ENCODE measurements around the gene RSPH9.

The RSPH9 gene

DNA sequence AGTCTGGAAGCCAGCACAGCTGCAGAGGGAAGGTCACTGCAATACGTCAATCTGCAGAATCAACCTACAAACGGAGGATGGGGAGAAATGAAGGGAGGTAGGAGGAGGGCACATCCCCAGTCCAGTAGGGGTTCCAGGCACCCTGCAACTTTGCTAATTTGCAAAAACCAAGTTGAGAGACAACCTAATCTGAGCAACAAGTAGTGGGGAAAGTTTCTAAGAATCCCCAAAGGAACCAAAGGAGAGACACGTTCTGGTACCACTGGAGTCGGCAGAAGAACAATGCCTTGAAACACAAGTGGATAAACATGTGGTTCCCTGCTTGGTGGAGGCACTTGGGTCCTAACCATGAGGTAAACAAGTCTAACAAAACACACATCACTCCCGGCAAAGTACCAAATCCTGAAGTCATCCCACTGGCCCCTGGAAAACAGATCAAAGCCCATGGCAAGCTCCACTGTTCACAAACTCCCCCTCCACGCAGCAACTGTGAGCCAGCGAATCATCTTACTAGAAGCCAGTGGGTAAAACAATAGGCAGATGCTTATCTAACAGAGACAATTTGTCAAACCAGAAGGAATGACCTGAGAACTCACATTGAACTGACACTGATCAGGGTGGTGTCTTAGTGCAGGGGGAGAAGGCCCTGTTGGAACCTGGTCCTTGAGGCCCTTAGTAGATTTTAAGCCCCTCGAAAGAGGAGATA lies 38.0 kb downstream of the RSPH9 start:
- H3K9ac ChIP-seq, result no peak overlapping the region
- no peak overlapping the region for H3K4me2 ChIP-seq
- H3K27ac ChIP-seq, result no peak overlapping the region
- peaks cover 63% of the 10 kb centered on the region for H3K36me3 ChIP-seq
- H3K4me3 ChIP-seq, result no peak overlapping the region
- peaks cover 88% of the 10 kb centered on the region for H4K20me1 ChIP-seq
- no peak for TF ChIP-seq Cebpa-rat (IDR thresholded peaks at IDR 0.05)
- H3K27me3 ChIP-seq, result no peaks in the 10 kb centered on the region
- H3K9me3 ChIP-seq, result no peaks in the 10 kb centered on the region
- H3K4me1 ChIP-seq, result peaks cover 37% of the 10 kb centered on the region

DNA sequence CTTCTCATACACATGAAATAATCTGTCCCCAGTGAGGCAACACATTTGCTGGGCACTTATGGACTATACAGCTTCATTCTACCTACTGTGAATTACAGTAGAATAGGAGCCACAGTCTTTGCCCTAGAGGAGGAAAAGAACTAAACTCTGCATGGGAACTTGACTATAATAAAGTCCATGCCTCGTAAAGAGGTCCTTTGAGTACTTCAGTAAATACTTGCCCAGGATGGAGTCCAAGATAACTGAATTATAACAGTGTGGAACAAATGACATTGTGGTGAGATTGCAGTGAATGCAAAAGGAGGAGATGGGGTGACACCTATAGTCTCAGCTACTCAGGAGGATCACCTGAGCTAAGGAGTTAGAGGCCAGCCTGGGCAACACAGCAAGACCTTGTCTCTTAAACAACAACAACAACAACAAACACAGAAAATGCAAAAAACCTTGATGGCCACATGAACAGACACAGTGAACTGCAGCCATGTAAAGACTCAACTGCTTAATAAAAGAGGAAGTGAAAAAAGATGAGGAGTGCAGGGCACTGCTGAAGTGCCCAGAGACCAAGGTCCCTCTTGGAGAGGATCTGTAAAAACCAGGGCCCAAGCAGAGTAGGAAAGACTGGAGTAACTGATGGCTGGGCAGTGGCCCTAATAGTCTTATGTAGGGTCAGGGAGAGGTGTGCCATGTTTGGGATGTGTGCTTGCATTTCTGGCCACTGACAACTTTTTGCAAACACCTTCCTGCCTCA lies 39.0 kb downstream of the RSPH9 start:
- Histone ChIP-seq H3K27me3 (no peaks in the 10 kb centered on the region), H3K9ac (no peak overlapping the region), H3K36me3 (peaks cover 53% of the 10 kb centered on the region), H3K4me3 (no peak overlapping the region), H3K27ac (no peak overlapping the region), H3K9me3 (no peaks in the 10 kb centered on the region), H3K4me2 (peak overlapping the region; percentile 43), H3K4me1 (peaks cover 42% of the 10 kb centered on the region), H4K20me1 (peaks cover 78% of the 10 kb centered on the region)
- no peak for TF ChIP-seq Cebpa-rat (IDR thresholded peaks at IDR 0.05)

DNA sequence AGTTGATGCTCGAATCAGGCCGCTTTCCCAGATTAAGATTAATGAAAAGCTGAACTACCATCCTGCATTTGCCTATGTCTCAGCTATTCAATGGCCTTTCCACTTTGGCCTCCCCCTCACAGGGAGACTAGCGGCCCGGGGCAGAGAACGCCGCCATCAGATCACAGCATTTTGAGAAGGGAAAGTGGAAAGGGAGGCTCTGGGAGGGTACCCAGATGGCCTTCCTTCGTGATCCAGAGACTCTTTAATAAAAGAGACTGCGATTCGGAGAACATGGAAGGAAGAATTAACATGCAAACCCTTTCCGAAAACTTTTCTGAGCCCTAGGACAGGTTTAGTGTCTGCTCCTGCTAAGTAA lies 42.2 kb downstream of the RSPH9 start:
- no peak for TF ChIP-seq Cebpa-rat (IDR thresholded peaks at IDR 0.05)
- H3K4me2 ChIP-seq, result peak overlapping the region; percentile 85
- H3K36me3 ChIP-seq, result peaks cover 22% of the 10 kb centered on the region
- H3K9me3 ChIP-seq, result no peaks in the 10 kb centered on the region
- H3K27me3 ChIP-seq, result no peaks in the 10 kb centered on the region
- H3K4me1 ChIP-seq, result peaks cover 42% of the 10 kb centered on the region
- H4K20me1 ChIP-seq, result peaks cover 47% of the 10 kb centered on the region
- H3K27ac ChIP-seq, result peak overlapping the region; percentile 83
- H3K4me3 ChIP-seq, result peak overlapping the region; percentile 86
- H3K9ac ChIP-seq, result peak overlapping the region; percentile 88

DNA sequence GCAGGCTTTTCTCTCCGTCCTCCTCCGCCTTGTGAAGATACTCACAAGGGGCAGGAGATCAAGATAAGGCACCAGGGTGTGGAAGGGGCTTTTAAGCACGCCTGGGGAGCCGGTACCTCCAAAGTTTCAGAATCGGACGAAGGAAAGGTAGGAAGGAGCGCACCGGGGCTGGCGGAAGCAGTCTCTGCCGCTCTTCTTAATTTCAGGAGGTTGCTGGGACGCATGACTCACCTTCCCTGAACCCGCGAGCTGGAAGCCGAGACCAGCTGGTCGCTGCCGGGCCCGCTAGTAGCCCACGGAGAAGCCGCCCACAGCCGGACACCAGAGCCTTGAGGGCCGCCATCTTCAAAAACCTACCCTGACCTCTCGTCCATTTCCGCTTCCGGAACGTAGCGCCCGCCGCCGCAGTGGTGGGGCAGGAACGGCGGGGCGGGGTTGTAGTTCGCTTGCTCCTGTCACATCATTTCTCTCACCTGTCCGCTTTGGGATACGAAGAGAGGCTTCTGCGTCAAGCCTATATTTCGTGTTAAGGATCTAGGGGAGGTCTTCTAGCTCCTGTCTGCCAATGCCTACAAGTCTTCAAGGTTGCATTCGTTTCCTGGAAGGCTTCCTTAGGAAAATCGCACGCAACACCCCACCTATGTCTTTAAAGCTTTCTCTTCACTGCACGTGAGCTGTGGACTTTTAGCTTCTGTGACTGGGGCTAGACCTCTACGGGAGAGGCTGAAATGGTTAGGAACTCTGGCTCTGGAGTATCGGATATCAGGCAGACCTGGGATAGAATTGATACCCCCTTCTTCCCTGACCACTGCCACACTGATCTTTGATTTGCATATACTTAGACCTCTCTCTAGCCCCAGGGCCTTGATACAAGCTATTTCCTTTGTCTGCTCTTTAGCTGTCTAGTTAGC lies 42.9 kb downstream of the RSPH9 start, which contains the start of gene MRPS18A:
Gene MRPS18A, minus strand, starts transcription at position 355 of the 911 bp plus-strand sequence. Its CDS starts 12 bp downstream, at position 343.
- H3K36me3 ChIP-seq, result peaks cover 16% of the 10 kb centered on the region
- peak within 1 kb of the TSS; percentile 86 for H3K4me3 ChIP-seq
- peaks cover 40% of the 10 kb centered on the region for H4K20me1 ChIP-seq
- peak within 1 kb of the TSS; percentile 83 for H3K27ac ChIP-seq
- peak within 1 kb of the TSS; percentile 88 for H3K9ac ChIP-seq
- no peaks in the 10 kb centered on the region for H3K9me3 ChIP-seq
- no peak for TF ChIP-seq Cebpa-rat (IDR thresholded peaks at IDR 0.05)
- H3K4me1 ChIP-seq, result peaks cover 42% of the 10 kb centered on the region
- H3K27me3 ChIP-seq, result no peaks in the 10 kb centered on the region
- peak within 1 kb of the TSS; percentile 85 for H3K4me2 ChIP-seq

DNA sequence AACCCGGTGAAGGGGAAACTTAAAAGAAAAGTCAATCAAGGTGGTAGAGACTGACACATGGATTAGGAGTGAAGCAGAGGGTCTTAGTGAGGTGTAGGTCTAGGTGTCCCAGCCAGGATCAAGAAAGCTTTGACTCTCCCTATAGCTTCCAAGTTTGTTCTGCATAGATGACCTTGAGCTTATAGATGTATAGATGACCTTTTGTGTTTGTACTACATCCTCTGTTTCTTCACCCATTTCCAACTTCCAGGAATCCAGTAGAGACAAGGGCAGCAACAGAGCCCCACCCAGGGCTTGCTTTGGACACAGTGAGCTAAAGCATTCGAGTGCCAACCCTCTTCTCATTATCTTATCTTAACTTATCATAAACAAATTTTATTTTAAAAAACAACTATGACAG lies 44.6 kb downstream of the RSPH9 start:
- Histone ChIP-seq H3K9ac (no peak overlapping the region), H3K27me3 (no peaks in the 10 kb centered on the region), H3K4me2 (no peak overlapping the region), H3K4me3 (no peak overlapping the region), H3K4me1 (peaks cover 33% of the 10 kb centered on the region), H3K9me3 (no peaks in the 10 kb centered on the region), H3K27ac (no peak overlapping the region), H3K36me3 (no peaks in the 10 kb centered on the region), H4K20me1 (peaks cover 23% of the 10 kb centered on the region)
- TF ChIP-seq Cebpa-rat (IDR thresholded peaks at IDR 0.05), result no peak

DNA sequence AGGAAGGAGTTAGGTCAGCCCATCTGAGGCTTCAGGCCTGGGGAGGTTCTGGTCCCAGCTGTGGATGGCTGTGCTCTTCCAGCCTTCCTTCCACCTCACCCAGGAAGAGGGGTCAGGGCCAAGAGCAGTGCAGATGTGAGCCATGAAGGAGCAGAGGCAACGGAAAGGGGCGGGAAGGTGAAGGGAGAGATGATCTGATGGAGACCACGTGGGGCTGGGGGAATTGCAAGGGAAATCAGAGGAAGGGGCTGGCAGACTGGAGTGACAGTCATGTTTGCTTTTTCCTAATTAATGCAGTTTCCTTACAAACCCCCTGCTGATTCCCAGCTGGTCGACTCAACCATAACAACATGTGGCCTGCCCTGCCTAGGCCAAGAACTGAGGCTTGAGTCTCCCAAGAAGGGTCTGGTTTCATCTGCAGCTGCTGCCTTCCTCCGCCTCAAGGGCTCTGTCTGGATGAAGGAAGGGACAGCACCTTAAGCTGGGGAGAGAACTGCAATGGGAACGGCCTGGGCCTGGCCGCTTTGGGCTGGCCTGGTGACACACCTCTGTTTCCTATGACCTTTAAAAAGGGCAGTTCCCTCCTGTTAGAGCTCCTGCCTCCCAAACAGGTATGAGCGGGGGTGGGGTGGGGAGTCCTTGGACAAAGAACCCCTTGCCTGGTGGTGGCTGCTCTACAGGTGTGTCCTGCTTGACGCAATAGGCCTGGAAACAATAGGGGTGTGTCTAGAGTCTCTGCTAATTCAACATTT lies 50.6 kb downstream of the RSPH9 start:
- no peaks in the 10 kb centered on the region for H3K4me1 ChIP-seq
- no peaks in the 10 kb centered on the region for H4K20me1 ChIP-seq
- H3K27me3 ChIP-seq, result no peaks in the 10 kb centered on the region
- H3K9ac ChIP-seq, result no peak overlapping the region
- no peak overlapping the region for H3K4me2 ChIP-seq
- H3K9me3 ChIP-seq, result no peaks in the 10 kb centered on the region
- H3K36me3 ChIP-seq, result no peaks in the 10 kb centered on the region
- H3K4me3 ChIP-seq, result no peak overlapping the region
- TF ChIP-seq Cebpa-rat (IDR thresholded peaks at IDR 0.05), result no peak
- H3K27ac ChIP-seq, result no peak overlapping the region

DNA sequence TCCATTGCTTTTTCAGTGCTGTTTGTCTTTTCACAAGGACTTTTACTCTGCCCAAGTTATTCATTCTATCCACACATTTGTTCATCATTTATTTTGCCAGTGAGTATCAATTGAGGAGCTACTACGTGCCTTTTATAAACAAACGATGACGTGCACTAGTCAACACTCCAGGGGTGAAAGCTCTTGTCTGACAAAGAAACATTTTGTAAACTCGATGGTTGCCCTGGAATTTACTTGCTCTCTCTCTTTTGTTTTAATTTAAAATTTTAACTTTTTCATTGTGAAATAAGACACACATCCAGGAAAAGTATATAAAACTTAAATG lies 51.1 kb downstream of the RSPH9 start:
- H3K4me1 ChIP-seq, result no peaks in the 10 kb centered on the region
- no peaks in the 10 kb centered on the region for H4K20me1 ChIP-seq
- no peak overlapping the region for H3K9ac ChIP-seq
- no peak for TF ChIP-seq Cebpa-rat (IDR thresholded peaks at IDR 0.05)
- no peak overlapping the region for H3K4me3 ChIP-seq
- no peaks in the 10 kb centered on the region for H3K9me3 ChIP-seq
- H3K27me3 ChIP-seq, result no peaks in the 10 kb centered on the region
- H3K36me3 ChIP-seq, result no peaks in the 10 kb centered on the region
- no peak overlapping the region for H3K4me2 ChIP-seq
- no peak overlapping the region for H3K27ac ChIP-seq

DNA sequence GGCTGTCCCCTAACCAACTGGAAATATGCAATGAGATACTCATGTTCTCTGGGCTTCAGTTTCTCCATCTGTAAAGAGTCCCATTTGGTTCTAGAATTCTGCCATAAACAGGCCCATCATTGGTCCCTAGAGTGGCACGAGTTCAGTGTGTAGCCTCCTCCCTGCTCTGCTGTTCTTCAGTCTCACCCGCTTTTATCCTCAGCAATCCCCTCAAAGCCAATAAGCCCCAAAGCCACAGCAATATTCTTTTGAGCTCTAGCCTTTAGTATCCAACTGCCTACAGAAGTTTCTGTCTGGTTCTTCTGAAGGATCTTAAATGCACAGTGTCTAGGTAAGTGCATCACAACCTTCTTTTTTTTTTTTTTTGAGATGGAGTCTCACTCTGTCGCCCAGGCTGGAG lies 52.6 kb downstream of the RSPH9 start:
- Histone ChIP-seq H3K27me3 (no peaks in the 10 kb centered on the region), H3K4me2 (no peak overlapping the region), H3K36me3 (no peaks in the 10 kb centered on the region), H3K9ac (no peak overlapping the region), H4K20me1 (no peaks in the 10 kb centered on the region), H3K4me3 (no peak overlapping the region), H3K27ac (no peak overlapping the region), H3K4me1 (0 out of 2 replicates have a peak, but pooled peaks cover under 1% of the 10 kb centered on the region), H3K9me3 (no peaks in the 10 kb centered on the region)
- no peak for TF ChIP-seq Cebpa-rat (IDR thresholded peaks at IDR 0.05)
